ENCODE results near the gene PRSS37. TPM values are rescaled to one million over a fixed set of nuclear protein-coding genes. Genes with fewer than 3 reads are reported as not detected.
"Not testable (repeated sequence)": the region's sequence is repeated elsewhere in the genome, so short reads cannot be mapped to it uniquely, and the experiment has no call there.

Gene PRSS37, protein sequence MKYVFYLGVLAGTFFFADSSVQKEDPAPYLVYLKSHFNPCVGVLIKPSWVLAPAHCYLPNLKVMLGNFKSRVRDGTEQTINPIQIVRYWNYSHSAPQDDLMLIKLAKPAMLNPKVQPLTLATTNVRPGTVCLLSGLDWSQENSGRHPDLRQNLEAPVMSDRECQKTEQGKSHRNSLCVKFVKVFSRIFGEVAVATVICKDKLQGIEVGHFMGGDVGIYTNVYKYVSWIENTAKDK
- polyA plus RNA-seq (ENCODE audit: insufficient read length in 3 of 3), result under 1 TPM; 0.21 to 0.81 (median 0.74) TPM
- long read RNA-seq, donor 1, result 0 reads
- long read RNA-seq, donor 2, result 0 reads
- long read RNA-seq, donor 3, result 0 reads
- long read RNA-seq, donor 4, result 0 reads
- long read RNA-seq, donor 5, result 0 reads
- long read RNA-seq, donor 6, result 0 reads
- long read RNA-seq, donor 7, result 0 reads
- long read RNA-seq, donor 8, result 0 reads
- long read RNA-seq, donor 9, result 0 reads
- long read RNA-seq, donor 10, result 0 reads
- long read RNA-seq, donor 11, result 0 reads
- long read RNA-seq, donor 12, result 0 reads
- long read RNA-seq, donor 13, result 0 reads
- long read RNA-seq, donor 14, result 0 reads
- long read RNA-seq, donor 15, result 0 reads
- long read RNA-seq, donor 16, result 0 reads

- DNase-seq, result no peak
These were observed at the start of gene PRSS37 for GRCh38 chr7:141841385-141841784. PRSS37 (minus strand) TSS chr7:141841485; CDS start chr7:141841049, 436 bp downstream.

DNA sequence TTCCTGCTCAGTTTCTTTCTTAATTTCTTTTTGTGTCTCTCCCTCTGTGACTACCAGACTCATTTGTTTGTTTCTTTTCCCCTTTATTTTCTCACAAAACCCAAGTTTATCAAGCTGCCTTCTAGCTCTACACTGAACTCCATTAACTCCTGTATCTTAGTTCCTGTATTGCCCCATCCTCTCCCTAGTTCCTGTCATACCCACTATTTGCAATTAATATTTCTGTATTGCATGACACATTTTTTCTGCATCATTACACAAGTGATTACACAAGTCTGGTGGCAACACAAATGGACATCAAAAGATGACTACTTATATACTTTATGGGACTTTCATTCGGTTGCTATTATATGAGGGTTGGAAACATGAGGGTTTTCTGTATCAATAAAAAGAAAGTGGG, 48.0 kb upstream of the PRSS37 start:
- no peak for DNase-seq

GRCh38 chr7:141884539-141885225, 43.4 kb upstream of the PRSS37 start:
- DNase-seq, result no peak

DNA sequence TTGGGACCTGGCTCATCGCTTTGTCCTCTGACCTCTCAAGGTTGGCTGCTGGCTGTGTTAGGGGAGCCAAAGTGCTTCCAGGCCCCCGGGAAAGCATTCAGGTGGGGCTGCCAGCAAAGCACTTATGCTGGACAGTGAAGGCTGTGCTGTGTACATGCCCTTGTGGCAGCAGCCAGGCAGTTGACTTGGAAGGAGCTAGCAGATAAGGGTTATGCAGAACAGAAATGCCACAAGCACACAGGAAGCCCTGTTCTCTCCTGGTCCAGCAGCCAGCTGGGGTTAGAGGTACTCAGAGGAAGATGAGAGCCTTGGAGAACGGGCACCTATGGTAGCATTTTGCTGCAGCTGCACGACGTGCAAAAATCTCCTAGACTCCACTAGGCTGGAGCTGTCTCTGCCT, 39.7 kb upstream of the PRSS37 start:
- DNase-seq, result no peak

DNA sequence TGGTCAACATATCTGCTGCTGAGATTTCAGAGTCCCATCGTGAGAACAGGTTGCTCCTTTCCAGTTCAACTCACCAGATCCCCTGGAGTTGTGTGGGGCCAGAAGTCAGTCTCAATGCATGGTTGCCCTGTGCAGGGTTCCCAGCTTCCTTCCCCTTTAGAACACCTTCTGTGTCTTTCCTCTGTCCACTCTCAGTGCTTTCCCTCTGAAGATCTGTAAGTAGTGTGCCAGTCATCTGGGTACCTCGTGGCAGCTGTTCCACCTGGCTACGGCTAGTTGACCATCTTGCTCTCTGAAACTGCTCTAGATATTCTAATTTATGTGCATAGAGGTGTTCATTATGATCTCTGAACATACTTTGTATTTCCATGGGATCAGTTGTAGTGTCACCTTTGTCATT, 36.1 kb upstream of the PRSS37 start:
- DNase-seq, result no peak

- no peak for DNase-seq
These were observed 35.1 kb upstream of the PRSS37 start for GRCh38 chr7:141876371-141876770.

DNA sequence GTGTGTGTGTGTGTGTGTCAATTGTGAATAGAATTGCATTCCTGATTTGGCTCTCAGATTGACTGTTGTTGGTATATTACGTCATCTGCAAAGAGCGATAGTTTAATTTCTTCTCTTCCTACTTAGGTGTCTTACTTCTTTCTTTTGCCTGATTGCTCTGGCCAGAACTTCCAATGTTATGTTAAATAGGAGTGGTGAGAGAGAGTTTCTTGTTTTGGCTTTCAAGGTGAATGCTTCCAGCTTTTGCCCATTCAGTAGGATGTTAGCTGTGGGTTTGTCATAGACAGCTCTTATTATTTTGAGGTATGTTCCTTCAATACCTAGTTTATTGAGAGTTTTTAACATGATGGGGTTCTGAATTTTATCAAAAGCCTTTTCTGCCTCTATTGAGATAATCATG, 34.2 kb upstream of the PRSS37 start:
- DNase-seq, result no peak

DNA sequence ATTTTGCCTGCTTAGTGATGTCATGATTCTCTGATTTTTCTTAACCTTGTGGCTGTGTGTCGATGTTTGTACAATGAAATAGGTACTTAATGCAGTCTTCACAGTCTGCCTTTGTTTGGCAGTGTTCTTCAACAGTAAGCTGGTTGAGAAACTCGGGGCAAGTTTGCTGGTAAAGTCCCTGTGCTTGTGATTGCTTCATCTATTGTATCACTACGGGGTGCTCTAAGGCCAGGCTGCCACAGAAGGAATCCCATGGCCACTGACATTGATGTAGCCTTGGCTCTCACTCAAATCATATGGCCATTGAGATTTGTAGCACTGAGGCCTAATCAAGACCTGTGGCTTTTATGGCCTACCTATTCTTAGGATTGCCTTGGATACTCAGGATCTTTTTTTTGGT, 33.5 kb upstream of the PRSS37 start:
- DNase-seq, result no peak

GRCh38 chr7:141872931-141873330, 31.6 kb upstream of the PRSS37 start:
- DNase-seq, result no peak

DNA sequence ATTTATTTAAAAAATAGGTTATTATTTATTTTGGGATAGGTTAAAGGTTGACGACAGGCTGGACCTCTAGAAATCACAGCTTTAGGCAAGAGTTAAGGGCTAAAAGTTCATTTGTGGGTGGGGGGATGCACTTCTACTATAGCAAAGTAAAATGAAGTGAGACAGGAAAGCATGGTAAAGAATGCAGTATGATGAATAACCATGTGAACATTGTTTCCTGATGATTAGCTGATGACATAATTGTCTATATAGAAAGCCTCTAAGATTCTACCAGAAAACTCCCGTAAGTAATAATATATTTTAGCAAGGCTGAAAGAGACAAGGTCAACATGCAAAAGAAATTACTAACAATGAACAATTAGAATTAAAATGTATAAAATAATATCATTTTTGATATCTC, 25.7 kb upstream of the PRSS37 start:
- no peak for DNase-seq

- no peak for DNase-seq
These were observed 23.6 kb upstream of the PRSS37 start for GRCh38 chr7:141864765-141865447.

- DNase-seq, result no peak
These were observed 18.9 kb upstream of the PRSS37 start for GRCh38 chr7:141860207-141860606.

- DNase-seq, result no peak
These were observed 6.7 kb upstream of the PRSS37 start for GRCh38 chr7:141847996-141848395.

DNA sequence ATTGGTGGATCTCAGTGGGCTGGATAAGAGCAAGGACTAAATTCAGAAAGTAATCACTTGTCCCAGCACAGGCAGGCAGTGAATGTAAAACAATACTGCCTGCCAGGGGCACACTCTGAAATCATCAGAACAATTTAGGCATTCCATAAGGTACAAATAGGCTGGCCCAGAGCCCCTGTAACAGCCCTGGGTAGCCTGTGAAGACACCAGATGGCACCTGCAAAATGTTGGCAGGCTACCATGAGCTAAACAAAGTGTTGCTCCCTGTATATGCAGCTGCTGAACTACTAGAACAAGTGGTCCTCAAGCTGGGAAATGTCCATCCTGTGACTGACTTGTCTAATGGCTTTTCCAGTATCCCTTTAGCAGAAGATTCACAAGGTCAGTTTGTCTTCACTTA, 3.0 kb upstream of the PRSS37 start:
- DNase-seq, result no peak

DNA sequence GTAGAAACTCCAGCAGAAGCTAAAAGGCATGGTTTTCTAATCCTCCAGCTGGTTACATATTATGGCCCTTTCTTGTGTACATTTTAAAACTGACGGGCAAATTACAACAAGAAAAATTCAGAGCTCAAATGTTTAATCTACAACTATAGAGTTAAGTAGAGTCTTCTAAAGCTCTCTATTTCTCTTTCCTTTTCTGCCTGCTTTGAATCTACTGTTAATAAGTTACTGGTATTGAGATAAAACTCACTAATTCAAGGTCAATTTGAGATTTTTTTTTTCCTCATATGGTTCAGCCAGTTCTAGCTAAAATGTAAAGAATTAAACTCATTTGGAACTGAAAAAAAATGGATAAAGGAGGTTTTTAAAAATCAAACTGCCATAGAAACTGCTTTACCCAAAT, 1.6 kb upstream of the PRSS37 start:
- no peak for DNase-seq

DNA sequence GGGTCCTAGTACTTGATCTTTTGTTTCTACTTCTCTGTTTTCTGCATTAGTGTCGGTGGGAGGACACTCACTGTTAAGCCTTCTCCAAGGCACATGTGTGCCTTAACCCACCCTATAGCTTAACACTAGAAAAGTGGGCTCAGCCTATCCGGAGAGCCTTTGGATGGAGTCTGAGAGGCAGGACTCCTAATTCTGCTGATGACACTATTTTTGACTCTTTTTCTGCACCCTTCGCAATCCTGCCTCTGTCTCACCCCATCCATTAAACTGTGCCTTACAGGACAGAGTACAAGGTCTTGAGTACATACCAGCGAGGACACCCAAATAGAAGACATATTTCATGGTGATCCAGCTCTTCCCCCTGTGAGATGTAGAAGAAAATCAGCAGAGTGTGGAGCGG, 577 bp downstream of the PRSS37 start:
- no peak for DNase-seq

- no peak for DNase-seq
These were observed 2.0 kb downstream of the PRSS37 start for GRCh38 chr7:141839256-141839655.

GRCh38 chr7:141838581-141838980, 2.7 kb downstream of the PRSS37 start:
- no peak for DNase-seq

- DNase-seq, result no peak
These were observed 3.6 kb downstream of the PRSS37 start for GRCh38 chr7:141837683-141838082.

- not testable (repeated sequence) for DNase-seq
These were observed 18.9 kb downstream of the PRSS37 start for GRCh38 chr7:141822432-141822831.

GRCh38 chr7:141820067-141820466, 21.2 kb downstream of the PRSS37 start:
- DNase-seq, result no peak

DNA sequence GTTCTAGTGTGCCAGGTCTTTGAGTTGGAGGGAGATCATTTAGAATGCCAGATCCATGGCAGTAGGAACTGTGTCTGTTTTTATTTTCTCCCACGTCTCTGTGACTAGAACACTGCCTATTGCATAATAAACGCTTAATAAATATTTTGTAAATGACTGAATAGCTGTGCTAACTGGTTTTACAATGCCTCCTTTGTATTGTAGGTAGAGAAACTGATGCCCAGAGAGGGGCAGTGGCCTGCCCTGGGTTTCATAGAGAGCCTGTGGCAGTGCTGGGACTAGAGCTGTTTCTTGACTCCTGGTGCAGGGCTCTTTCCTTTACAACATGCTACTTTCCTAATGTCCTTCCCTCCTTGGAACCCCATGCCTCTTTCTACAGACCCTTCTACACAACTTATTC, 48.8 kb downstream of the PRSS37 start:
- no peak for DNase-seq

DNA sequence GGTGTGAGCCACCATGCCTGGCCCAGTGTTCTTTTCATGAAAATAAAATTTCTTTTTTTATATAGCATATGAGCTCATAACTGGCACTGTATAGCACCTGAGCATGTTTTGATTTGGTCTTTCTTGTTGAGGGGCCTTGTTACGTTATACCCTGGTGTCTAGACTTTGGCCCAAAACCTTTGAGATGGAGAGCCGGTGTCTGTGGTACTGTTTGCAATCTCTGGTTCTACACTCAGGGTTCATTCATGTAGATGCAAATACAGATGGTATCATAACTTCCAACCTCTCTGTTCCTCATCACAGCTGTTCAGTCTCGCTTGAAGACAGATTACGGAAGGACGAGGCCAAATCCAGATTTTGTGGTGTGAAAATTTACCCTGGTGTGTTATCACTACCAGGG, 51.4 kb downstream of the PRSS37 start, which contains the start of gene TAS2R5:
TSS of gene TAS2R5 (plus strand) at position 301 of the 400 bp plus-strand sequence. CDS start 145 bp downstream, outside the sequence.
- no peak for DNase-seq
